Esophagus squamous epithelium (tissue), 4 donors: ENCODE data around the gene RPS6KA3.

Experiments used
- POLR2A ChIP-seq, 4 donors: fragments of 450-650 bp; IDR thresholded peaks; one replicate each; pipeline ENCODE4 v1.6.1; 2017; ENCODE audit warnings: antibody characterized with exemption in 4 of 4, mild to moderate bottlenecking in 4 of 4, moderate library complexity in 3 of 4
- TF ChIP-seq, protein P1 (sequence below), 6 experiments: fragments of 450-650 bp in 4 of 6; fragments of 200-600 bp in 2 of 6; sonication (generic) in 2 of 6; IDR thresholded peaks; one replicate each; pipeline ENCODE4 v1.5.1; 2016 to 2019; ENCODE audit warnings: antibody characterized with exemption in 6 of 6, mild to moderate bottlenecking in 4 of 6, moderate library complexity in 4 of 6

DNA sequence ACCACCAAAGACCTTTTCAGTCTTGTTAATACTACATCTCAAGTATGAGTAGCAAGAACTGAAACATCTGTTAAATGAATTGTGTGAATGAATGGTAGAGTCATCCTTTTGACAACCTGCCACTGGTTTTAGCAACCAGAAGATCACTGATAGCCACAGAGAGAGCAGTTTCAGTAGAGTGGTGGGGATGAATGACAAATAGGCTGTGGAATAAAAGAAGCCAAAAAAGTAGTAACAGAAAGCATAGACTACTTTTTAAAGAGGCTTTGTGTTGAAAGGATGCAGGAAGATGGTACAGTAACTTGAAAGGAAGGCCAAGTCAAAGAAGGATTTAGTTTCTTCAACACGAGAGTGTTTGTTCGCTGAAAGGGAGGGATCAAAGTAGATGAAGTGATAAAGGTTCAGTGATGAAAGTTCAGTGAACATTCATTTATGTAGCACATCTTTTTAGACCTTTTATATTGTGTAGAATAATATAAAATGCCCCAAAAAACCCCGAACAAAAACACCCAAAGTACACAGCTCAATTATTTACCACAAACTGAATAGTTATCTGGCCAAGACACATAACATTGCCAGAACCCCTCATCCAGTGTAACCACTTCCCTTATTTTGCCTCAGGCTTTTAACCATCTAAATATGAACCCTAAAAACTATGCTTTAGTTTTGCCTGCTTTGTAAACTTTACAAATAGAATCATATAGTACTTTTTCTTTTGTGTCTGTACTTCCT, 84.9 kb downstream of the RPS6KA3 start:
- no peak for TF ChIP-seq POLR2A (IDR thresholded peaks at IDR 0.05)
- TF ChIP-seq, protein P1, sequence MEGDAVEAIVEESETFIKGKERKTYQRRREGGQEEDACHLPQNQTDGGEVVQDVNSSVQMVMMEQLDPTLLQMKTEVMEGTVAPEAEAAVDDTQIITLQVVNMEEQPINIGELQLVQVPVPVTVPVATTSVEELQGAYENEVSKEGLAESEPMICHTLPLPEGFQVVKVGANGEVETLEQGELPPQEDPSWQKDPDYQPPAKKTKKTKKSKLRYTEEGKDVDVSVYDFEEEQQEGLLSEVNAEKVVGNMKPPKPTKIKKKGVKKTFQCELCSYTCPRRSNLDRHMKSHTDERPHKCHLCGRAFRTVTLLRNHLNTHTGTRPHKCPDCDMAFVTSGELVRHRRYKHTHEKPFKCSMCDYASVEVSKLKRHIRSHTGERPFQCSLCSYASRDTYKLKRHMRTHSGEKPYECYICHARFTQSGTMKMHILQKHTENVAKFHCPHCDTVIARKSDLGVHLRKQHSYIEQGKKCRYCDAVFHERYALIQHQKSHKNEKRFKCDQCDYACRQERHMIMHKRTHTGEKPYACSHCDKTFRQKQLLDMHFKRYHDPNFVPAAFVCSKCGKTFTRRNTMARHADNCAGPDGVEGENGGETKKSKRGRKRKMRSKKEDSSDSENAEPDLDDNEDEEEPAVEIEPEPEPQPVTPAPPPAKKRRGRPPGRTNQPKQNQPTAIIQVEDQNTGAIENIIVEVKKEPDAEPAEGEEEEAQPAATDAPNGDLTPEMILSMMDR (IDR thresholded peaks at IDR 0.05): no peak
